HCT116 (cell line): ENCODE results near the gene MLLT3.

Source experiments
- ATF3 ChIP-seq: IDR thresholded peaks from 2 replicates; pipeline ENCODE4 v1.6.1; 2012
- CTCF ChIP-seq, 3 experiments: fragments of 200-600 bp in 1 of 3; sonication (generic) in 1 of 3; IDR thresholded peaks in 2 of 3; conservative IDR thresholded peaks in 1 of 3; 2 replicates each; pipeline ENCODE4 v1.5.1; 2012 to 2017; ENCODE audit warnings: low read depth in 2 of 3, low read length in 2 of 3, antibody characterized with exemption in 1 of 3, borderline replicate concordance in 1 of 3, control low read depth in 1 of 3, mild to moderate bottlenecking in 1 of 3, mixed read lengths in 1 of 3, mixed run types in 1 of 3, moderate library complexity in 1 of 3; ENCODE audit not compliant: insufficient read depth in 1 of 3
- EGR1 ChIP-seq: IDR thresholded peaks from 2 replicates; pipeline ENCODE4 v1.6.1; 2012; ENCODE audit warnings: low read depth
- EZH2 ChIP-seq: fragments of 200-600 bp; sonication (generic); IDR thresholded peaks from 2 replicates; pipeline ENCODE4 v1.6.1; 2017; ENCODE audit warnings: antibody characterized with exemption, mixed run types
- JUND ChIP-seq: IDR thresholded peaks from 2 replicates; pipeline ENCODE4 v1.6.1; 2012
- POLR2A ChIP-seq: IDR thresholded peaks from 2 replicates; pipeline ENCODE4 v1.7.0; 2011; ENCODE audit warnings: borderline replicate concordance; ENCODE audit not compliant: insufficient read depth, insufficient read length; ENCODE audit errors: extremely low read depth
- POLR2AphosphoS5 ChIP-seq: IDR thresholded peaks from 2 replicates; pipeline ENCODE4 v1.6.1; 2011; ENCODE audit warnings: mild to moderate bottlenecking, low read depth, low read length, moderate library complexity
- RAD21 ChIP-seq: IDR thresholded peaks from 2 replicates; pipeline ENCODE4 v1.6.1; 2012; ENCODE audit warnings: low read depth, mild to moderate bottlenecking
- REST ChIP-seq: IDR thresholded peaks from 2 replicates; pipeline ENCODE4 v1.6.1; 2012; ENCODE audit warnings: low read depth
- SIN3A ChIP-seq: IDR thresholded peaks from 2 replicates; pipeline ENCODE4 v1.6.1; 2012; ENCODE audit warnings: low read depth
- ZFX ChIP-seq: fragments of 450-650 bp; IDR thresholded peaks from 2 replicates; pipeline ENCODE4 v1.6.1; 2017
- ZNF274 ChIP-seq: fragments of 200-500 bp; sonication (Bioruptor generic); IDR thresholded peaks from 2 replicates; pipeline ENCODE4 v1.6.1; 2014; ENCODE audit warnings: mild to moderate bottlenecking, low read depth, low read length, inconsistent platforms

GRCh38 chr9:20379804-20380225 is 242.5 kb downstream of the MLLT3 start:
- TF ChIP-seq CTCF (IDR thresholded peaks at IDR 0.05 in 2 of 3, conservative IDR thresholded peaks at IDR 0.05 in 1 of 3; ENCODE audit: borderline replicate concordance in 1 of 3, insufficient read depth in 1 of 3, low read depth in 2 of 3, low read length in 2 of 3) = no peak
- TF ChIP-seq POLR2AphosphoS5 = no peak
- no peak for TF ChIP-seq RAD21
- TF ChIP-seq EZH2 = no peak
- TF ChIP-seq REST = no peak
- TF ChIP-seq POLR2A = no peak
- TF ChIP-seq JUND = no peak
- TF ChIP-seq EGR1 = no peak
- TF ChIP-seq ZFX = no peak
- no peak for TF ChIP-seq ATF3
- TF ChIP-seq SIN3A = no peak
- no peak for TF ChIP-seq ZNF274
